Liver (tissue), 9 donors: Measurements from ENCODE around the gene NRF1. TPM values are rescaled to one million over a fixed set of nuclear protein-coding genes. Genes with fewer than 3 reads are reported as not detected.
"Not testable (repeated sequence)": the region's sequence is repeated elsewhere in the genome, so short reads cannot be mapped to it uniquely, and the experiment has no call there.

Experiments
- DNase-seq: peaks from one replicate; pipeline ENCODE4 v3.0.0-alpha.2; 2017; ENCODE audit warnings: low spot score
- H3K27ac ChIP-seq, 2 donors: one replicate each; pipeline ENCODE4 v1.7.0; 2013; ENCODE audit warnings: inconsistent platforms in 2 of 2, low read length in 2 of 2, control low read depth in 1 of 2, low read depth in 1 of 2, mild to moderate bottlenecking in 1 of 2
- H3K27me3 ChIP-seq, 4 donors: one replicate each; pipeline versions ENCODE4 v1.6.1 to v1.7.0; 2013; ENCODE audit warnings: low read length in 3 of 4, inconsistent platforms in 1 of 4, mild to moderate bottlenecking in 1 of 4, moderate library complexity in 1 of 4; ENCODE audit not compliant: control insufficient read depth in 4 of 4, insufficient read depth in 4 of 4
- H3K36me3 ChIP-seq, 4 donors: one replicate each; pipeline versions ENCODE4 v1.6.1 to v1.7.0; 2013; ENCODE audit warnings: low read length in 3 of 4, mild to moderate bottlenecking in 3 of 4, low read depth in 1 of 4, moderate library complexity in 1 of 4; ENCODE audit not compliant: control insufficient read depth in 4 of 4, insufficient read depth in 3 of 4
- H3K4me1 ChIP-seq, 4 donors: one replicate each; pipeline versions ENCODE4 v1.6.1 to v1.7.0; 2013; ENCODE audit warnings: low read length in 3 of 4, mild to moderate bottlenecking in 3 of 4, moderate library complexity in 1 of 4; ENCODE audit not compliant: control insufficient read depth in 4 of 4, insufficient read depth in 4 of 4
- H3K4me3 ChIP-seq, 3 donors: one replicate each; pipeline versions ENCODE4 v1.6.1 to v1.7.0; 2013; ENCODE audit warnings: low read length in 3 of 3, control low read depth in 1 of 3, low read depth in 1 of 3, mild to moderate bottlenecking in 1 of 3
- H3K9ac ChIP-seq, 2 donors: one replicate each; pipeline ENCODE4 v1.7.0; 2013; ENCODE audit warnings: low read length in 2 of 2, mild to moderate bottlenecking in 2 of 2, moderate library complexity in 2 of 2, control low read depth in 1 of 2, low read depth in 1 of 2
- H3K9me3 ChIP-seq, 4 donors: one replicate each; pipeline versions ENCODE4 v1.6.1 to v1.7.0; 2013; ENCODE audit warnings: low read length in 3 of 4; ENCODE audit not compliant: control insufficient read depth in 4 of 4
- EGR1 ChIP-seq, 2 donors: IDR thresholded peaks; 2 replicates each; pipeline ENCODE4 v1.6.1; 2016 to 2018; ENCODE audit warnings: antibody characterized with exemption in 2 of 2, low read depth in 2 of 2
- FOXA1 ChIP-seq: IDR thresholded peaks from 2 replicates; pipeline ENCODE4 v1.6.1; 2016; ENCODE audit warnings: antibody characterized with exemption
- GABPA ChIP-seq, 2 donors: IDR thresholded peaks in 1 of 2; conservative IDR thresholded peaks in 1 of 2; 2 replicates each; pipeline ENCODE4 v1.6.1; 2016; ENCODE audit warnings: antibody characterized with exemption in 2 of 2, mild to moderate bottlenecking in 1 of 2, moderate library complexity in 1 of 2
- HNF4A ChIP-seq, 2 donors: conservative IDR thresholded peaks; 2 replicates each; pipeline ENCODE4 v1.6.1; 2016; ENCODE audit warnings: antibody characterized with exemption in 2 of 2, mild to moderate bottlenecking in 2 of 2
- HNF4G ChIP-seq: IDR thresholded peaks from 2 replicates; pipeline ENCODE4 v1.6.1; 2016; ENCODE audit warnings: antibody characterized with exemption
- JUND ChIP-seq, 2 donors: IDR thresholded peaks; 2 replicates each; pipeline ENCODE4 v1.6.1; 2016; ENCODE audit warnings: antibody characterized with exemption in 2 of 2
- NR2F2 ChIP-seq: IDR thresholded peaks from 2 replicates; pipeline ENCODE4 v1.6.1; 2016; ENCODE audit warnings: antibody characterized with exemption
- RAD21 ChIP-seq, 2 donors: IDR thresholded peaks; 2 replicates each; pipeline ENCODE4 v1.6.1; 2016; ENCODE audit warnings: antibody characterized with exemption in 2 of 2, mild to moderate bottlenecking in 2 of 2
- RXRA ChIP-seq, 2 donors: IDR thresholded peaks; 2 replicates each; pipeline ENCODE4 v1.6.1; 2017 to 2018; ENCODE audit warnings: antibody characterized with exemption in 2 of 2, mild to moderate bottlenecking in 1 of 2
- WGBS: extraction: QIAGEN DNeasy Blood & Tissue Kit; methylation state at CpG from one replicate; pipeline ENCODE4 v1.1.7; 2013; 5-methylcytosine and 5-hydroxymethylcytosine counted together
- polyA plus RNA-seq, 2 donors: library from polyadenylated mRNA; stranded (reverse) in 1 of 2; unstranded in 1 of 2; fragments of 200-250 nt in 1 of 2; fragments of >200 nt in 1 of 2; fragmentation: Nextera tagmentation in 1 of 2; extraction: Ambion mirVana in 1 of 2; gene quantifications; one replicate each; pipeline versions ENCODE4 v1.2.1 to v1.2.3, GENCODE V29; 2013 to 2015
- total RNA-seq, 2 donors: library from RNA; depleted of rRNA; stranded (reverse); fragments of >200 nt; gene quantifications; one replicate each; pipeline ENCODE4 v1.2.3, GENCODE V29; 2014
- TF ChIP-seq, protein P1 (sequence below): IDR thresholded peaks from 2 replicates; pipeline ENCODE4 v1.6.1; 2016; ENCODE audit warnings: antibody characterized with exemption
- TF ChIP-seq, protein P2 (sequence below): IDR thresholded peaks from 2 replicates; pipeline ENCODE4 v1.6.1; 2016; ENCODE audit warnings: antibody characterized with exemption, mild to moderate bottlenecking
- TF ChIP-seq, protein P3 (sequence below): IDR thresholded peaks from 2 replicates; pipeline ENCODE4 v1.6.1; 2016; ENCODE audit warnings: antibody characterized with exemption
- TF ChIP-seq, protein P4 (sequence below): fragments of 150-350 bp; IDR thresholded peaks from 2 replicates; pipeline ENCODE4 v1.5.1; 2017; ENCODE audit warnings: improper control_type of control experiment, low read depth, low read length; ENCODE audit not compliant: missing input control
- donor health status: healthy.
- donor health status: healthy.
- donor health status: healthy.
- donor health status: healthy.
- donor health status: healthy.

Gene NRF1
- total and polyA plus RNA-seq, 4 donors: 1.3 to 14.8 (median 5.3) TPM

DNA sequence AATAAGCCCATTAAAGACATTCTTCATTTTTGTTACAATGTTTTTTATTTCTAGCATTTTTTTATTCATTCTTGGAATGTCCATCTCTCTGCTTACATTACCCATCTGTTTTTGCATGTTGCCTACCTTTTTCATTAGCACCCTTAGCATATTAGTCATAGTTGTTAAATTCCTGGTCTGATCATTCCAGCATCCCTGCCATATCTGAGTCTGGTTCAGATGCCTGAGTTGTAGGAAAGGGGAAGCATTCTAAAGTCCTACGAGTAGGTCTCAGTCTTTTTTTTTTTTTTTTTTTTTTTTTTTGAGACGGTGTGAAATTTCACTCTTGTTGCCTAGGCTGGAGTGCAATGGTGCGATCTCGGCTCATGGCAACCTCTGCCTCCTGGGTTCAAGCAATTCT, 19.7 kb upstream of the NRF1 start:
- peaks cover 0 to 2% (median 0%) of the 10 kb centered on the region in 4 donors for H3K9me3 ChIP-seq
- no peak overlapping the region for H3K4me3 ChIP-seq
- DNase-seq: no peak
- no peaks in the 10 kb centered on the region for H3K36me3 ChIP-seq
- TF ChIP-seq GABPA (IDR thresholded peaks at IDR 0.05 in 1 of 2, conservative IDR thresholded peaks at IDR 0.05 in 1 of 2): no peak
- TF ChIP-seq NR2F2: no peak
- TF ChIP-seq, protein P1, sequence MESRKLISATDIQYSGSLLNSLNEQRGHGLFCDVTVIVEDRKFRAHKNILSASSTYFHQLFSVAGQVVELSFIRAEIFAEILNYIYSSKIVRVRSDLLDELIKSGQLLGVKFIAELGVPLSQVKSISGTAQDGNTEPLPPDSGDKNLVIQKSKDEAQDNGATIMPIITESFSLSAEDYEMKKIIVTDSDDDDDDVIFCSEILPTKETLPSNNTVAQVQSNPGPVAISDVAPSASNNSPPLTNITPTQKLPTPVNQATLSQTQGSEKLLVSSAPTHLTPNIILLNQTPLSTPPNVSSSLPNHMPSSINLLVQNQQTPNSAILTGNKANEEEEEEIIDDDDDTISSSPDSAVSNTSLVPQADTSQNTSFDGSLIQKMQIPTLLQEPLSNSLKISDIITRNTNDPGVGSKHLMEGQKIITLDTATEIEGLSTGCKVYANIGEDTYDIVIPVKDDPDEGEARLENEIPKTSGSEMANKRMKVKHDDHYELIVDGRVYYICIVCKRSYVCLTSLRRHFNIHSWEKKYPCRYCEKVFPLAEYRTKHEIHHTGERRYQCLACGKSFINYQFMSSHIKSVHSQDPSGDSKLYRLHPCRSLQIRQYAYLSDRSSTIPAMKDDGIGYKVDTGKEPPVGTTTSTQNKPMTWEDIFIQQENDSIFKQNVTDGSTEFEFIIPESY: no peak
- TF ChIP-seq HNF4G: no peak
- TF ChIP-seq, protein P2, sequence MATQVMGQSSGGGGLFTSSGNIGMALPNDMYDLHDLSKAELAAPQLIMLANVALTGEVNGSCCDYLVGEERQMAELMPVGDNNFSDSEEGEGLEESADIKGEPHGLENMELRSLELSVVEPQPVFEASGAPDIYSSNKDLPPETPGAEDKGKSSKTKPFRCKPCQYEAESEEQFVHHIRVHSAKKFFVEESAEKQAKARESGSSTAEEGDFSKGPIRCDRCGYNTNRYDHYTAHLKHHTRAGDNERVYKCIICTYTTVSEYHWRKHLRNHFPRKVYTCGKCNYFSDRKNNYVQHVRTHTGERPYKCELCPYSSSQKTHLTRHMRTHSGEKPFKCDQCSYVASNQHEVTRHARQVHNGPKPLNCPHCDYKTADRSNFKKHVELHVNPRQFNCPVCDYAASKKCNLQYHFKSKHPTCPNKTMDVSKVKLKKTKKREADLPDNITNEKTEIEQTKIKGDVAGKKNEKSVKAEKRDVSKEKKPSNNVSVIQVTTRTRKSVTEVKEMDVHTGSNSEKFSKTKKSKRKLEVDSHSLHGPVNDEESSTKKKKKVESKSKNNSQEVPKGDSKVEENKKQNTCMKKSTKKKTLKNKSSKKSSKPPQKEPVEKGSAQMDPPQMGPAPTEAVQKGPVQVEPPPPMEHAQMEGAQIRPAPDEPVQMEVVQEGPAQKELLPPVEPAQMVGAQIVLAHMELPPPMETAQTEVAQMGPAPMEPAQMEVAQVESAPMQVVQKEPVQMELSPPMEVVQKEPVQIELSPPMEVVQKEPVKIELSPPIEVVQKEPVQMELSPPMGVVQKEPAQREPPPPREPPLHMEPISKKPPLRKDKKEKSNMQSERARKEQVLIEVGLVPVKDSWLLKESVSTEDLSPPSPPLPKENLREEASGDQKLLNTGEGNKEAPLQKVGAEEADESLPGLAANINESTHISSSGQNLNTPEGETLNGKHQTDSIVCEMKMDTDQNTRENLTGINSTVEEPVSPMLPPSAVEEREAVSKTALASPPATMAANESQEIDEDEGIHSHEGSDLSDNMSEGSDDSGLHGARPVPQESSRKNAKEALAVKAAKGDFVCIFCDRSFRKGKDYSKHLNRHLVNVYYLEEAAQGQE: no peak
- TF ChIP-seq RAD21 (IDR thresholded peaks at IDR 0.05): no peak
- no peaks in the 10 kb centered on the region for H3K4me1 ChIP-seq
- H3K9ac ChIP-seq: no peak overlapping the region
- H3K27ac ChIP-seq: no peak overlapping the region
- H3K27me3 ChIP-seq: no peaks in the 10 kb centered on the region
- 92% methylated on average over 4 of the region's 4 CpGs for WGBS

DNA sequence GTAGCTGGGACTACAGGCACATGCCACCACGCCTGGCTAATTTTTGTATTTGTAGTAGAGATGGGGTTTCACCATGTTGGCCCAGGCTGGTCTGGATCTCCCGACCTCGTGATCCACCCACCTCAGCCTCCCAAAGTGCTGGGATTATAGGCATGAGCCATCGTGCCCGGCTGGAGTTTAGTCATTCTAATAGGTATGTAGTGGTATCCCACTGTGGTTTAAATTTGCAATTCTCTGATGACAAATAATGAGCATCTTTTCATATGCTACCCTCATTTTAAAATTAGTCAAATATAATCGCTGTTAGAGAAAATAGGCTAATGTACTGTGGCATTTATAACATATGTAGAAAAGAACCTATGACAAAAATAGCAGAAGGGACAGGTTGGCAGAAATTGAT, 15.1 kb upstream of the NRF1 start:
- H3K9me3 ChIP-seq, H3K27ac ChIP-seq, H3K4me1 ChIP-seq, H3K27me3 ChIP-seq, DNase-seq, H3K36me3 ChIP-seq, H3K4me3 ChIP-seq, H3K9ac ChIP-seq: not testable (repeated sequence)
- 86% methylated on average over 6 of the region's 6 CpGs for WGBS

DNA sequence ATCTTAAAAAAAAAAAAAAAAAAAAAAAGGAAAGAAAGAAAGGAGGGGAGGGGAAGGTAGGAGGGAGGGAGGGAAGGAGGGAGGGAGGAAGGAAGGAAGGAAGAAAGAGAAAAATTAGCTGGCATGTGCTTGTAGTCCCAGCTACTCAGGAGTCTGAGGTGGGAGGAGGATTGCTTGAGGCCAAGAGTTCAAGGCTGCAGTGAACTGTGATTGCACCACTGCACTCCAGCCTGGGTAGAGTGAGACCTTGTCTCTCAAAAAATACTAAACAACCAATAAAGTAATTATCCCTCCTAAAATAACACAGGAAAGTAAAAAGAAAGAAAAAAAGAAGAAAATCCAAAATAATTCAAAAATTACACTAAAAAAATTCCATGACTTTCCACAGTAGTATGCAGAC, 13.8 kb upstream of the NRF1 start:
- H3K9me3 ChIP-seq: no peaks in the 10 kb centered on the region
- TF ChIP-seq FOXA1 (no peak), GABPA (IDR thresholded peaks at IDR 0.05 in 1 of 2, conservative IDR thresholded peaks at IDR 0.05 in 1 of 2) (no peak), RXRA (IDR thresholded peaks at IDR 0.05) (no peak), HNF4G (no peak), NR2F2 (no peak), HNF4A (conservative IDR thresholded peaks at IDR 0.05) (no peak), JUND (IDR thresholded peaks at IDR 0.05) (no peak), EGR1 (IDR thresholded peaks at IDR 0.05; ENCODE audit: low read depth in 2 of 2) (no peak)
- TF ChIP-seq, protein P3, sequence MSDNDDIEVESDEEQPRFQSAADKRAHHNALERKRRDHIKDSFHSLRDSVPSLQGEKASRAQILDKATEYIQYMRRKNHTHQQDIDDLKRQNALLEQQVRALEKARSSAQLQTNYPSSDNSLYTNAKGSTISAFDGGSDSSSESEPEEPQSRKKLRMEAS: no peak
- TF ChIP-seq, protein P4, sequence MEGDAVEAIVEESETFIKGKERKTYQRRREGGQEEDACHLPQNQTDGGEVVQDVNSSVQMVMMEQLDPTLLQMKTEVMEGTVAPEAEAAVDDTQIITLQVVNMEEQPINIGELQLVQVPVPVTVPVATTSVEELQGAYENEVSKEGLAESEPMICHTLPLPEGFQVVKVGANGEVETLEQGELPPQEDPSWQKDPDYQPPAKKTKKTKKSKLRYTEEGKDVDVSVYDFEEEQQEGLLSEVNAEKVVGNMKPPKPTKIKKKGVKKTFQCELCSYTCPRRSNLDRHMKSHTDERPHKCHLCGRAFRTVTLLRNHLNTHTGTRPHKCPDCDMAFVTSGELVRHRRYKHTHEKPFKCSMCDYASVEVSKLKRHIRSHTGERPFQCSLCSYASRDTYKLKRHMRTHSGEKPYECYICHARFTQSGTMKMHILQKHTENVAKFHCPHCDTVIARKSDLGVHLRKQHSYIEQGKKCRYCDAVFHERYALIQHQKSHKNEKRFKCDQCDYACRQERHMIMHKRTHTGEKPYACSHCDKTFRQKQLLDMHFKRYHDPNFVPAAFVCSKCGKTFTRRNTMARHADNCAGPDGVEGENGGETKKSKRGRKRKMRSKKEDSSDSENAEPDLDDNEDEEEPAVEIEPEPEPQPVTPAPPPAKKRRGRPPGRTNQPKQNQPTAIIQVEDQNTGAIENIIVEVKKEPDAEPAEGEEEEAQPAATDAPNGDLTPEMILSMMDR: no peak
- no peak overlapping the region for H3K27ac ChIP-seq
- no peak for DNase-seq
- no peak overlapping the region for H3K4me3 ChIP-seq
- no peaks in the 10 kb centered on the region for H3K27me3 ChIP-seq
- H3K9ac ChIP-seq: no peak overlapping the region
- no peaks in the 10 kb centered on the region for H3K4me1 ChIP-seq
- H3K36me3 ChIP-seq: no peaks in the 10 kb centered on the region
